HG02571 (cell line): Measurements from ENCODE around the gene DEAF1.
A peak's percentile ranks its signal among the peaks of the same experiment; 100 is the strongest.
"Not testable (repeated sequence)": the region's sequence is repeated elsewhere in the genome, so short reads cannot be mapped to it uniquely, and the experiment has no call there.

Experiments
- ATAC-seq: cut with Tn5 transposase; IDR thresholded peaks from one replicate; pipeline ENCODE4 v1.9.1; 2021; ENCODE audit warnings: mild to moderate bottlenecking, moderate library complexity; ENCODE audit not compliant: unreplicated experiment

The DEAF1 gene

GRCh38 chr11:694563-695287 lies at the start of gene DEAF1:
Gene DEAF1, minus strand, starts transcription at chr11:695222. Its CDS starts 175 bp downstream, at chr11:695047.
- ATAC-seq = peak; percentile 72

DNA sequence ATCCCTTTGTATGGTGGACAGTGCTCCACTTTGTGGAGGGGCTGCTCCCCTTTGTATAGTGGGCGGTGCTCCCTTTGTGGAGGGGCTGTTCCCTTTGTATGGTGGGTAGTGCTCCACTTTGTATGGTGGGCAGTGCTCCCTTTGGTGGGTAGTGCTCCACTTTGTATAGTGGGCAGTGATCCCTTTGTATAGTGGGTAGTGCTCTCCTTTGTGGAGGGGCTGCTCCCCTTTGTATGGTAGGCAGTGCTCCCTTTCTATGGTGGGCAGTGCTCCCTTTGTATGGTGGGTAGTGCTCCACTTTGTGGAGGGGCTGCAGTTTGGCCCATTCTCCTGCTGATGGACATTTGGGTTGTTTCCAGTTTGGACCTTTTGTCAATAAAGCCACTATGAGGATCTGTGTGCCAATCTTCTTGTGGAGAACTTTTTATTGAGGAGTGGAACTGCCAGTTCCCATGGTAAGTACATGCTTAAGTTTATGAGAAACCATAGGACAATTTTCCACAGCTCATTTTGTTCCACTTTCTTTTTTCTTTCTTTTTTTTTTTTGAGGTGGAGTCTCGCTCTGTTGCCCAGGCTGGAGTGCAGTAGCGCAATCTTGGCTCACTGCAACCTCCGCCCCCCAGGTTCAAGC lies 47.7 kb upstream of the DEAF1 start:
- ATAC-seq = no peak

GRCh38 chr11:742156-742546 lies 47.1 kb upstream of the DEAF1 start:
- ATAC-seq = no peak

DNA sequence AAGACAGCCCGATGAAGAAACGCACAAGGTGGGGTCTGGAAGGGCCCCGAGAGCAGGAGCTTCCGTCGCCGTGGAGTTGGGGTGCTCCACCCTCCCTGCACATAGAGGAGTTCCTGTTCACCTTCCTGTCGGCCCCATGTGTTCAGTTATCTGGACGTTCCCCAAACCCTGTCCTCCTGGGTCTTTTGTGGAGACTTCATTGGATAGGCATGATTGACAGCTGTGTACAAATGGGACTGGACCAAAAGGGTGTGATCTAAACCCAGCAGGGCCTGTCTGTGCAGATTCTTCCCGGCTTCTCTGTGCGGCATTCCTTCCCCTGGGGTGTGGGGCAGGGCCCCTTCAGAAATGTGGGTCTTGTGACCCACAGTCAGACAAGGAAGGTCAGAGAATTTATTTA lies 42.9 kb upstream of the DEAF1 start:
- ATAC-seq = not testable (repeated sequence)

DNA sequence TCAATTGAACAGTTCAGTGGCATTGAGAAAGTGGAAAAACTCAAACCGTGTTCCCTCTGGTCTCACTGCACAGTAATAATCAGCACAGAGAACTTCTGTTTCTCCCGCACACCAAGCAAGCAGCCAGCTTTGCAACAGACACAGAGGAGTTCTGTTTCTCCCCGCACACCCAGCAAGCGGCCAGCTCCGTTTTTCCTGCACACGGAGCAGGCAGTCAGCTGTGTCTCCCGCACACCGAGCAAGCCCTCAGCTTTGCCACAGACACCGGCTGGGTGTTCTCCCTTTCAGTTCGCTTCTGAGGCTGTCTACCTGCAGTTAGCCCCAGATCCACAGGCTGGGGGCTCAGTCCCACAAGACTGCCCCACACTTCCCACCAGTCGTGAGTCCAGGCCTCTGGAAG lies 42.3 kb upstream of the DEAF1 start:
- no peak for ATAC-seq

- ATAC-seq = not testable (repeated sequence)
Observed at GRCh38 chr11:734541-734940, 39.5 kb upstream of the DEAF1 start.

GRCh38 chr11:733072-733471 lies 38.0 kb upstream of the DEAF1 start:
- no peak for ATAC-seq

DNA sequence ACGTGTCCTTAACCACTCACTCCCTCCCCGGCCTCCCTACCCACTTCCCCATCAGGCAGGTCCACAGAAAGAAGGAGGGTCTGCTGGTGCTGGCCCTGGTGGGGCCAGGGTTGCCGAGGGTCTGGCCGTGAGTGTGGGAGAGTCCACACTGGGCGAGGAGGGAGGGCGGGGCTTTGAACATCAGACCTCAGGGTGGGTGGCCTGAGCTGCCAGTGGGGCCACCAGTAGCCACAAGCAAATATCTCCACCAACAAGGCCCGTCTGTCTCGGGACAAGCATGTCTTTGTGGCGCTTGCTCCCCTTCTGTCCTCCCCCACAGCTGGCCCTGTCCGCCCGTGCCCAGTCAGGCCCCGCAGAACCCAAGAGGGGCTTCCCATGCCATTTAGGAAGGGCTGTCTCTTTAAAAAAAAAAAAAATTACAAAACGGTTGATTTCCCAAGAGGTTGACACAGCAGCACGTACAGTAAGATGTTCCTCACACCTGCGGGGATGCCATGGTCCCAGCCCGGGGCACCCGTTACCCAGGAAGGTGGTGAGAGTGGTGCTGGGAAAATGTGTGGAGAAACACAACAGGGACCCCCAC lies 34.6 kb upstream of the DEAF1 start:
- no peak for ATAC-seq

- ATAC-seq = no peak
Observed at GRCh38 chr11:728901-729491, 34.0 kb upstream of the DEAF1 start.

GRCh38 chr11:727859-728748 lies 33.1 kb upstream of the DEAF1 start:
- no peak for ATAC-seq

- ATAC-seq = no peak
Observed at GRCh38 chr11:727281-727701, 32.3 kb upstream of the DEAF1 start.

DNA sequence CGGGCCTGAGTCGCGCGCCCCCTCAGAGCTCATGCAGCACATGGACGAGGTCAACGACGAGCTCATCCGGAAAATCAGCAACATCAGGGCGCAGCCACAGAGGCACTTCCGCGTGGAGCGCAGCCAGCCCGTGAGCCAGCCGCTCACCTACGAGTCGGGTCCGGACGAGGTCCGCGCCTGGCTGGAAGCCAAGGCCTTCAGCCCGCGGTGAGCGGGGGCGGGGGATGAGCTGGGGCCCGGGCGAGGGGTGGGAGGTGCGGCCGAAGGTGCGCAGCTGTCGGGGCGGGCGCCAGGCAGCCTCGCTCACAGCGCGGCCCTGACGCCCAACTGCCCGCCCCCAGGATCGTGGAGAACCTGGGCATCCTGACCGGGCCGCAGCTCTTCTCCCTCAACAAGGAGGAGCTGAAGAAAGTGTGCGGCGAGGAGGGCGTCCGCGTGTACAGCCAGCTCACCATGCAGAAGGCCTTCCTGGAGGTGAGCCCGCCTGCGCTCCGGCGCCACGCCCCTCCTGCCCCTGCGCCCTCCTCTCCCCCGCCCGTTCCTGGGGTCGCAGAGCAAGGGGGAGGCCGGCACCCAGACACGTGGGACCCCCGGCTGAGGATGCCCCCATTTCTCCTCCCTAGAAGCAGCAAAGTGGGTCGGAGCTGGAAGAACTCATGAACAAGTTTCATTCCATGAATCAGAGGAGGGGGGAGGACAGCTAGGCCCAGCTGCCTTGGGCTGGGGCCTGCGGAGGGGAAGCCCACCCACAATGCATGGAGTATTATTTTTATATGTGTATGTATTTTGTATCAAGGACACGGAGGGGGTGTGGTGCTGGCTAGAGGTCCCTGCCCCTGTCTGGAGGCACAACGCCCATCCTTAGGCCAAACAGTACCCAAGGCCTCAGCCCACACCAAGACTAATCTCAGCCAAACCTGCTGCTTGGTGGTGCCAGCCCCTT lies 31.5 kb upstream of the DEAF1 start:
- ATAC-seq = no peak

DNA sequence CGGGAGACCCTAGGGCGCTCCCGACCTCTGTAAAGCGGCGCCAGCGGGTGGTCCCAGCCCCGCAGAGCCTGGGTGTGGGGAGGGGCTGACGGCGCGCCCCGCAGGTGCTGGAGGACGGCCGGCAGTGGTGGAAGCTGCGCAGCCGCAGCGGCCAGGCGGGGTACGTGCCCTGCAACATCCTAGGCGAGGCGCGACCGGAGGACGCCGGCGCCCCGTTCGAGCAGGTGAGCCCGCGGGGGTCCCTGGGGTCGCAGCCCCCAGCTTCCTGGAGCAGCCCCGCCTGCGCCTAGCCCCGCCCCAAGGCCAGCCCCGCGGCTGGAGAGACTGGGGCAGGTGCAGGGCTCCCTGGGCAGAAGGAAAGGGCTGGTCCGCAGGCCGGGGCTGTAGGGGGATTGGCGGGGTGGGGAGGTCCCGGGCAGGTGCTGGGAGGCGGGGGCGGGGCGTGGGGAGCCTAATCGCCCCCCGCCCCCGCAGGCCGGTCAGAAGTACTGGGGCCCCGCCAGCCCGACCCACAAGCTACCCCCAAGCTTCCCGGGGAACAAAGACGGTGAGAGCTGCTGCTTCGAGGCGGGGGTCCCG lies 30.7 kb upstream of the DEAF1 start:
- ATAC-seq = no peak

- no peak for ATAC-seq
Observed at GRCh38 chr11:724778-725386, 29.9 kb upstream of the DEAF1 start.

DNA sequence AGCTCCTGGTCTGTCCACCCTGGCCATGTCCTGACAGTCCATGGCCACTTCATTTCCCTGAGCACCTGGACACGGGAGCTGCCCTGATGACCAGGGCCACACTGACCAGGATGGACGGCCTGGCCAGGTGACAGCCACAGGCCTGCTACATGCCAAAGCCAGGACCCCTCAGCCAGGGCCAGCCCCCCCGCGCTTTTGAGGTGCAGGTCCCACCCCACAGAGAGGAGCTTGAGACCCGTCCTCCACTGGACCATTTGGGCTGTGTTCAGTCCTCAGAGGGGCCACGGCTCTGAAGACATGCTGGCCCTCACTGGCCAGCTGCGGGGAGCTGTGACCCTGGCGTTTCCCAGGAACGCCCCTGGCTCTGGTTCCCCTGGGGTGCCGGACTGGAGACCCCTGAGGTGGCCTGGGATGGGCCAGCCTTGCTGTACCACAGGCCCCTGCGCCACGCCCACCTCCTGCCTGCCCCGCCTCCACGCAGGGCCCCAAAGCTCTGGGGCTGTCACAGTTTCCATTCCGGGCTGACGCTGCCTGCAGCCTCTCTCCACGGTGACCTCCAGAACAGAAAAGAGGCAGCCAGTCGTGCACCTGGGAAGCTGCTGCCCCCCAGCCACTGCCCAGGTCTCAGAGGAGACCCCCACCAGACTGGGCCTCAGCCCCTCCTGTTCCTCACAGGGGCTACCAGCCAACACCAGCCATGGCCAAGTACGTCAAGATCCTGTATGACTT lies 29.2 kb upstream of the DEAF1 start:
- ATAC-seq = no peak

DNA sequence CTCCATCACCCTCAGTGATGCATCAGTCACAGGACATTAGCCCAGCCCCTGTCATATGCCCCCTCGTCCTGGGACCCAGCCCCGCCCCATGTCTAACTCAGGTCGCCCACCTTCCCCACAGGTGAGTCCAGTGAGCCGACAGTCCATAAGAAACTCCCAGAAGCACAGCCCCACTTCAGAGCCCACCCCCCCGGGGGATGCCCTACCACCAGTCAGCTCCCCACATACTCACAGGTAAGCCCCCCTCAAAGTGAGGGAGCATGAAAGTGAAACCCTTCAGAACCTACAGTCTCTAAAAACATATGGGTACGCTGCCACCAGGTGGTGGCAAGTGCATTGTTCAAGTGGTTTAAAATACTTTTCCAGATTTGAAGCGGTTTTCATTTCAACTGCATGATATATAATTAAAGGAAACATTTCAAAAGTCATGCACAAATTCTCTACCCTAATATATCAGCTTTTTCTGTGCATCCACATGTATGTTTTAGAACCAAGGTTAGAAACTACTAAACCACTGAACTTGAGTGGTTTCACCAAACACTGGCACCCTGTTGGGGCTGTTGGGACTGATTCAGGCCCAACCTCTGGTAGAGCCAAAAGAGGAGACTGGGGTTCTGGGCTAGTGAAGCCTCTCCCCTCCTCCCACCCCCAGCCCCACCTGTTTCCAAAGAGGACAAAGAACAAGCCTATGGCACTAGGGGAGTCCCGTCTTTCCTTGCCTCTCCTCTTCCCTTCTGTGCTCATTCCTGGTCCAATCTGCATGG lies 28.3 kb upstream of the DEAF1 start:
- no peak for ATAC-seq

DNA sequence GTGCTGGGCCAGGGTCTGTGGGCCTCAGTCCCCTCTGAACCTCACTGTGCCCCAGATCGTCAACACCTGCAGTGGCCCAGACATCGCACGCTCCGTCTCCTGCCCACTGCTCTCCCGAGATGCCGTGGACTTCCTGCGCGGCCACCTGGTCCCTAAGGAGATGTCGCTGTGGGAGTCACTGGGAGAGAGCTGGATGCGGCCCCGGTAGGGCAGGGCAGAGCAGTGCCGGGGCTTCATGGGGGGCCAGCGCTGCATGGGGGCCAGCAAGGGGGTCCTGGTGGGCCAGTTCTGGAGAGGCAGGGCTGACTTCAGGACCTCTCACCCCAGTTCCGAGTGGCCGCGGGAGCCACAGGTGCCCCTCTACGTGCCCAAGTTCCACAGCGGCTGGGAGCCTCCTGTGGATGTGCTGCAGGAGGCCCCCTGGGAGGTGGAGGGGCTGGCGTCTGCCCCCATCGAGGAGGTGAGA lies 27.4 kb upstream of the DEAF1 start:
- no peak for ATAC-seq
